Embryonic facial prominence (tissue), 1 donor: ENCODE data around the gene TCF20.

Experiments used
- DNase-seq: peaks from one replicate; pipeline ENCODE4 v3.0.0-alpha.2; 2016; ENCODE audit errors: extremely low spot score

TCF20 gene

DNA sequence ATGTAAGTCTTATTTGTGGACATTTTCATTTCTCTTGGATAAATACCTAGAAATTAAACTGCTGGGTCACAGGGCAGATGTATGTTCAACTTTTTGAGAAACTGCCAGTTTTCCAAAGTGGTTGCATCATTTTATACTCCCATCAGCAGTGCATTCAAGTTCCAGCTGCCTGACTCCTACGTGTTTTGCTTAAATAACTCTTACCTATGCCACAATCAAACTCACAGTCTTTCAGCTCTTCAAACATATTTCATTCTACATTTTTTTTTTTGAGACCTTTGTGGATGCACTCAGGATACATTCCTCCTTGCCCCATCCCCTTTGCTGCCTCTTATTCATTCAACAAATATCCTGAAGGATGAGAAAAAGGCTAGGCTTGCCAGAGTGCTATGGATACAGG, 9.2 kb downstream of the TCF20 start:
- DNase-seq, result no peak

GRCh38 chr22:42258126-42258525, 12.3 kb downstream of the TCF20 start:
- no peak for DNase-seq

- DNase-seq, result no peak
Measured at GRCh38 chr22:42257386-42257785, 13.1 kb downstream of the TCF20 start.

DNA sequence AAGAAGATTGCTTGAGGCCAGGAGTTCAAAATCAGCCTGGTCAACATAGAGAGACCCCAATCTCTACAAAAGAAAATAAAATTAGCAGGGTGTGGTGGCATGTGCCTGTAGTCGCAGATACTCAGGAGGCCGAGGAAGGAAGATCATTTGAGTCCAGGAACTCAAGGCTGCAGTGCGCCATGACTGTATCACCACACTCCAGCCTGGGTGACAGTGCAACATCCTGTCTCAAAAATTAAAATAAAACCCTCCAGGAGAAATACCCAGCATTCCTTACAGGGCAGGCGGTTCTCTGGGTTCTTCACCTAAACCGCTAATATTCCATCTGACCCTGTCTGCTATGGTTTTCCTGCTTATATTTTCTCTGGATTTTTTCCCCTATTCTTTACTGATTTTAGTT, 13.5 kb downstream of the TCF20 start:
- no peak for DNase-seq

GRCh38 chr22:42256220-42256619, 14.2 kb downstream of the TCF20 start:
- no peak for DNase-seq

GRCh38 chr22:42249831-42250230, 20.6 kb downstream of the TCF20 start:
- DNase-seq, result no peak

DNA sequence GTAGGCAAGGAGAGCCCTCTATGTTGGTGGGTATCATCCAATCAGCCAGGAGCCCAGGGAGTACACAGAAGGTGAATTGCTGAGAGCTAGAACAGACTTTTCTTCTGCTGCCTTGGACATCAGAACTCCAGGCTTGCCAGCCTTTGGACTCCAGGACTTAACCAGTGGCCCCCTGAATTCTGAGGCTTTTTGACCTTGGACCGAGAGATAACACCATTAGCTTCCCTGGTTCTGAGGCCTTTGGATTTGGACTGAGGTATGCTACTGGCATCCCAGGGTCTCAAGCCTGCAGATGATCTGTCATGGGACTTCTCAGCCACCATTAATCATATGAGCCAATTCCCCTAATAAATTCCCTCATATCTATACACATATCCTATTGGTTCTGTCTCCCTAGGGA, 21.5 kb downstream of the TCF20 start:
- DNase-seq, result no peak

DNA sequence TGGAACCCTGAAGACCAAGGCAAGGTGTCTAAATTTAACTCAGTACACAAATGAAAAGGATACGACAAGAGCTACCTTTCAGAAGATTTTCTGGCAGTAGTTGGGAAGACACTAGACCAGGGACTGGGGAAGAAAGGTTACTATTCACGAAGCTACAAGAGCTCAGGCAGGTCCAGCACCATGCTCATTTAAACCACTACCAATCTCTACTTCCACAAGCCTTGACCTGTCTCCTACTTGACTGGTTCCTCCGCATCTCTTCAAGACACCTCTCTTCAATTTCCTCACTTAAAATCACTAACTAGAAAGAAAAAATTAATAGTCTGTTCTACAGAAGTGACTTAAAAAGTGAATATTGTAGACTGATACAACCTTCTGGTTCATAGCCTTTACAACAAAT, 22.9 kb downstream of the TCF20 start:
- DNase-seq, result no peak

- no peak for DNase-seq
Measured at GRCh38 chr22:42243802-42244060, 26.7 kb downstream of the TCF20 start.

GRCh38 chr22:42236848-42237247, 33.6 kb downstream of the TCF20 start:
- no peak for DNase-seq

GRCh38 chr22:42236268-42236667, 34.2 kb downstream of the TCF20 start:
- DNase-seq, result no peak

DNA sequence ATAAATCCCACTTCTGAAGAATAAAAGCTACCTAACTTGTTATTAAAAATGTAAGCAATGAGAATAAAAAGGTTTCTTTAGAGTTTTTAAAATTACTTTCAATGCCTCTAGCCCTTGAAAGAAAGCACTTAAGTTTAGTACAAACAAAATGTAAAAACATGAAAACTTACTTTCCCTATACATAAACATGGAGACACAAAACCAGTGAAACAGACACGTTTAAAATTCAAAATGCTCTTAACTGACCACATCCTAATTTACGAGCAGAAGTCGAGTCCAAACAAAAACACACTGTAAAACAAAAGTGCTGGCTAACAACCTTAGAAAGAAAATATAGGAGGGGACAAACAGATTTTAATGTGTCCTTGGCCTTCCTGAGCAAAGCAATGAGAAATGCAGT, 36.6 kb downstream of the TCF20 start:
- no peak for DNase-seq

DNA sequence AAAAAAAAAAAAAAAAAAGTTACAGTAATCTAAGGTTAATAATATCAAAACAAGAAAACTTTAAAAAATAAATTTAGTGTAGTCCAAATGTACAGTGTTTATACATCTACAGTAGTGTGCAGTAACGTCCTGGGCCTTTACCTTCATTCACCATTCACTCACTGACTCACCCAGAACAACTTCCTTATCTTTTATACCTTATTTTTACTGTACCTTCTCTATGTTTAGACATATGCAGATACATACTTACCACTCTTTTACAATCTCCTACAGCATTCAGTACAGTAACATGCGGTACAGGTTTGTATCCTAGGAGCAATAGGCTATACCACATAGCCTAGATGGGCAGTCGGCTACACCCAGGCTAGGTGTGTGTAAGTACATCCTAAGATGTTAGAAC, 38.5 kb downstream of the TCF20 start:
- no peak for DNase-seq

- DNase-seq, result no peak
Measured at GRCh38 chr22:42229455-42230149, 40.9 kb downstream of the TCF20 start.

GRCh38 chr22:42228483-42228882, 42.0 kb downstream of the TCF20 start:
- DNase-seq, result no peak

DNA sequence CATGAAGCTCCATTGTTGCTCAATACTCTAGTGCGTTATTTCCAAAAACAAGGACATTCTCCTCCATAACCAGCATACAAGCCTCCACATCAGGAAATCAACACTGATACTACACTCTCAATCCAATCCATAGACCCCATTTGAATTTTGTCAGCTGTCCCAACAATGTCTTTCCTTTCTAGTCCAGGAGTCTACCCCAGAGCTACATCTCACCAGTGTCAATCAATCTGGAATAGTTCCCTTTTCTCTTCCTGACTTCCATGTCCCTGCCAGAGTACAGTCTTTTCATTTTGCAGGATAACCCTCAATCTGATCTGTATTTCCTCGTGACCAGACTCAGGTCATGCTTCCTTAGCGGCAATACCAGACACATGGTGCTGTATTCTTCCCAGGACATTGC, 43.0 kb downstream of the TCF20 start:
- no peak for DNase-seq

GRCh38 chr22:42225841-42226240, 44.6 kb downstream of the TCF20 start:
- no peak for DNase-seq

DNA sequence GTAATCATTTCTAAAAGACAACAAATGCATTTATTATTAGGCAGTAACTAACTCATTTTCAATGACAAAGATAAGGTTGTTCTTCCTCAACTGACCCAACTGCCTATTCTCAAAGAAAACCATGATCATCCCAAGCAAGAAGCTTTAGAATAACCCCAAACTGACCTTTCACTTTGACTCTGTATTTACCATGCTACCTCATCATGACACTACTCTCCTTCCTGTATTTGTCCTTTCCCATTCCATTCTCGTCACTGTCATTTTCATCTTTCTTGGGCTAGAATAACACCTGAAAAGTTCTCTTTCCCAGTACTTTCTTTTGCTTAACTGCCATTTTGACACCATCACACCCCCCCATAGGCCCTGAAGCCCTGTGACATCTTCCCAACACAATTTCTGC, 48.3 kb downstream of the TCF20 start:
- no peak for DNase-seq
